ENCODE measurements around the gene ULK1.

The ULK1 gene

DNA sequence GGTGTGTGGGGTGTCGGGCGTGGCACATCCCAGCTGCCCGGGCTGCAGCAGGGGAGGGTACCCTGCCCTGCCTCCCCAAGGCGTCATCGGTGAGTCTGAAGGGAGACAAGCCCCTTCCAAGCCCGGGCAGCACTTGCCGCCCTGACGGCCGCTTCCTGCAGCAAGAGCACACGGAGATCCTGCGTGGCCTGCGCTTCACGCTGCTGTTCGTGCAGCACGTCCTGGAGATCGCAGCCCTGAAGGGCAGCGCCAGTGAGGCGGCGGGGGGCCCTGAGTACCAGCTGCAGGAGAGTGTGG is 24.6 kb downstream of the ULK1 start:
- in situ Hi-C loops (cut with MboI; ENCODE audit: low sequenced_read_pairs), result no loop called here

DNA sequence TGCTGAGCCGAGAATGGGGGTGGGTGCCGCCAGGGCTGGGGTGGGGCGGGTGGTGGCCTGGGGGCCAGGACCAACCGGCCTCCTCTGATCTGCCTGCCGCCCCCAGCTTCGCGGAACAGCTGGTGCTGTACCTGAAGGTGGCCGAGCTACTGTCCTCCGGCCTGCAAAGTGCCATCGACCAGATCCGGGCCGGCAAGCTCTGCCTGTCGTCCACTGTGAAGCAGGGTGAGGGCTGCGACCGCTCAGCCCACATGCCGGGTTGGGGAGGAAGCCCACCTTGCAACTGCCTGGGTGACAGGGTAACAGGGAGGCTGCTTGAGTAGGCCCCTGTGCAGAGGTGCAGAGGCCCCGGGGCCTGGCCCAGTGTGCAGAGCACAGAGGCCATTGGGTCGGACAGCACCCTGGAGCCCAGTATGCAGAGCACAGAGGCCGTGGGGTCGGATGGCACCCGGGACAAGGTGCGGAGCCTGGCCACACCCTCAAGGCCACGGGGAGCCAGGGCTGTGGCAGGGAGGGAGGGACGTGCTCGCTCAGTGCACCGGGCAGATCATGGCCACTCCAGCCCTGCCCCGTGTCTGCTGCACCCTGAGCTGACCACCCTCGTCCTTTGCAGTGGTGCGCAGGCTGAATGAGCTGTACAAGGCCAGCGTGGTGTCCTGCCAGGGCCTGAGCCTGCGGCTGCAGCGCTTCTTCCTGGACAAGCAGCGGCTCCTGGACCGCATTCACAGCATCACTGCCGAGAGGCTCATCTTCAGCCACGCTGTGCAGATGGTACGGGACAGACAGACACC is 25.1 kb downstream of the ULK1 start:
- in situ Hi-C loops (cut with MboI; ENCODE audit: low sequenced_read_pairs), result no loop called here

GRCh38 chr12:131920157-131920508 is 25.7 kb downstream of the ULK1 start:
- in situ Hi-C loops (cut with MboI; ENCODE audit: low sequenced_read_pairs), result no loop called here

- in situ Hi-C loops (cut with MboI; ENCODE audit: low sequenced_read_pairs), result no loop called here
Measured at GRCh38 chr12:131920902-131921840, 26.7 kb downstream of the ULK1 start.

DNA sequence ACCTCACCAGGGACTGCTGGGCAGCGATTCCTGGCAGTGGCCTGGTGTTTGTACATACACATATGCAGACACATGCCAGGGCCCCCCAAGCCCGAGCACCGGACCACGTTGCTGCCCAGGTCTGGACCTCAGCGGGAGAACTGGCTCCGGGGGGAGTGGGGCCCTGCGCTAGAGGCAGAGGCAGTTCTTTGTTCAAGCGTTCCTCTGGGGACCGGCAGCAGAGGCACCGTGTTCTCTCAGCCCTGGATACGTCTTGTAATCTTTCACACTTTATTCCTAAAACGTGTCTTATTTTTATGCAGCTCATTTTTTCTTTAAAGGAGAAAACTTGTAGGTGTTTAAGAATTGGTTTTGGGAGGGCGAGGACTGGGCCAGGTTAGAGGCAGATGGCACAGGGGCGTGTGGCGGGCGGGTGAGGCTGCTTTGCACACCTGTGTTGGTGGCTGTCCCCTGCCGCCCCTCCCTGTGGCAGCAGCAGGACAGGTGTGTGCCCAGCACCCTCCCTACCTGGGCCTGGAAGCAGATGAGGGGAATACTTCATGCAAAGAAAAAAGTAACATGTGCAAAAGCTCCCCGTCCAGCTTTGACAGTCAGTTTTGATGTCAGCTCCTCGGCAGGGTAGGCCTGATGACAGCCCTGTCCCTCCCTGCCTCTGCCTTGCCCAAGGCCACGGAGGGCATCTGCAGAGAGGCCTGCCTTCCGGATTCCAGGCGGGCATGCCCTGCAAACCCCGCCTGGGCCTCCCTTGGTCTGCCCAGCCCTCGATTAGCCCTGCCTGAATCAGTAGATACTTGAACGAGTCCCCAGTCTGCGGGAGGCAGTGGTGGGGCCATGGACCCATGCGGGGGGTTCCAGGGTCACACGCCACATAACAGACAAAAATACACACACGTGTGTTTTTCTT is 27.7 kb downstream of the ULK1 start:
- in situ Hi-C loops (cut with MboI; ENCODE audit: low sequenced_read_pairs), result no loop called here

- in situ Hi-C loops (cut with MboI; ENCODE audit: low sequenced_read_pairs), result no loop called here
Measured at GRCh38 chr12:131922772-131923171, 28.4 kb downstream of the ULK1 start.

- in situ Hi-C loops (cut with MboI; ENCODE audit: low sequenced_read_pairs), result no loop called here
Measured at GRCh38 chr12:131923260-131923659, 28.8 kb downstream of the ULK1 start.

DNA sequence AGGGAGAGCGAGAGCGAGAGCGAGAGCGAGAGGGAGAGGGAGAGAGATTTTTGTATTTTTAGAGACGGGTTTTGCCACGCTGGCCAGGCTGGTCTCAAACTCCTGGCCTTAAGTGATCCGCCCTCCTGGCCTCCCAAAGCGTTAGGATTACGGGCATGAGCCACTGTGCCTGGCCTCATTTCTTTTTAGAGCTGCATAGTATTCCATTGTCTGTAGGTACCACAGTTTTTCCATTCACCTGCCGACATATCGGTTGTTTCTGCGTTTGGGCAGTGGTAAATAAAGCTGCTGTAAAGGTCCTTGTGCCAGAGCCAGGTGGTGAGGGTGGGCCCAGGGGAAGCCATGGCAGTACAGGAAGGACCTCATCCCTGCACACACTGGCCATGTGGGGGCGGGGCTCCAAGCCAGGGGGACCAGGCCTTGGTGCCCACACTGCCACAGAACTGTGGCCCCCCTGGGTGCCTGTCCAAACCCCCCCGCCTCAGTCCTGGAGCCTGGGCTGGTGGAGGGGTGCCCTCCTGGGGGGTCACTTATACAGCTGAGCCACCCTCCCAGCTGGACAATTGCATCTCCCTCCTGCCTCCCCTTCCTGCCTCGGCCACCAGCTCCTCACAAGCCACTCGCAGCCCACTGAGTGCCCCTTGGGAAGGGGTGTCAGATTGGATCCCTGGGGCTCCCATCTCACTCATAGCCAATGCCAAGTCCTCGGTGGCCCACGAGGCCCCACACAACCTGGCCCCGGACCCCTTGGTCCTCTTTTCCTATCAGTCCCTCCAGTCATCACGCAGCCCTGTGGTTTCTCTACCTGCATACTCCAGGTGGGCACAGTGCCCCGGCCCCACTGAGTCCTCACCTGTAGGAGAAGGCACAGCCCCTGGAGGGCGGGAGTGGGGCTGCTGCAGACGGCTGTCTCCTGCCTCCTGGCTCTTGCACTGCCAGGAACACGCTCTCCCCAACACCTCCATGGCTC is 33.0 kb downstream of the ULK1 start:
- in situ Hi-C loops (cut with MboI; ENCODE audit: low sequenced_read_pairs), result no loop called here

DNA sequence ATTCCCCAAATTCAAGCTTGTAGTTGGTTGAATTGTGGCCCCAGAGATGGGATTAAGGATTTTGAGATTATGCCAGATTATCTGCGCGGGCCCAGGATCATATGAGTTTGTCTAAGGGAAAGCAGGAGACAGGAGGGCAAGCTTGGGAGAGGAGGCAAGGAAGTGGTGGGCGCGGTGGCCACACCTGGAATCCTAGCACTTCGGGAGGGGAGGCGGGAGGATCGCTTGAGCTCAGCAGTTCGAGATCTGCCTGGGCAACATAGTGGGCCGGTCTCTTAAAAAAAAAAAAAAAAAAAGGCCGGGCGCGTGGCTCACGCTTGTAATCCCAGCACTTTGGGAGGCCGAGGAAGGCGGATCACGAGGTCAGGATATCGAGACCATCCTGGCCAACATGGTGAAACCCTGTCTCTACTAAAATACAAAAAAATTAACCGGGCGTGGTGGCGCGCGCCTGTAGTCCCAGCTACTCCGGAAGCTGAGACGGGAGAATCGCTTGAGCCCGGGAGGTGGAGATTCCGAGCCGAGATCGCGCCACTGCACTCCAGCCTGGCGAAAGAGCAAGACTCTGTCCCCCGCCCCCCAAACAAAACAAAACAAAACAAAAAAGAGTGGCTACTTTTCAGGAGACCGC is 33.8 kb downstream of the ULK1 start:
- in situ Hi-C loops (cut with MboI; ENCODE audit: low sequenced_read_pairs), result no loop called here

GRCh38 chr12:131928711-131929580 is 34.5 kb downstream of the ULK1 start, which contains the start of gene PUS1:
Gene PUS1, plus strand, starts transcription at chr12:131929276. Its CDS starts 447 bp downstream, at chr12:131929723.
- in situ Hi-C loops (cut with MboI; ENCODE audit: low sequenced_read_pairs), result no loop called here

DNA sequence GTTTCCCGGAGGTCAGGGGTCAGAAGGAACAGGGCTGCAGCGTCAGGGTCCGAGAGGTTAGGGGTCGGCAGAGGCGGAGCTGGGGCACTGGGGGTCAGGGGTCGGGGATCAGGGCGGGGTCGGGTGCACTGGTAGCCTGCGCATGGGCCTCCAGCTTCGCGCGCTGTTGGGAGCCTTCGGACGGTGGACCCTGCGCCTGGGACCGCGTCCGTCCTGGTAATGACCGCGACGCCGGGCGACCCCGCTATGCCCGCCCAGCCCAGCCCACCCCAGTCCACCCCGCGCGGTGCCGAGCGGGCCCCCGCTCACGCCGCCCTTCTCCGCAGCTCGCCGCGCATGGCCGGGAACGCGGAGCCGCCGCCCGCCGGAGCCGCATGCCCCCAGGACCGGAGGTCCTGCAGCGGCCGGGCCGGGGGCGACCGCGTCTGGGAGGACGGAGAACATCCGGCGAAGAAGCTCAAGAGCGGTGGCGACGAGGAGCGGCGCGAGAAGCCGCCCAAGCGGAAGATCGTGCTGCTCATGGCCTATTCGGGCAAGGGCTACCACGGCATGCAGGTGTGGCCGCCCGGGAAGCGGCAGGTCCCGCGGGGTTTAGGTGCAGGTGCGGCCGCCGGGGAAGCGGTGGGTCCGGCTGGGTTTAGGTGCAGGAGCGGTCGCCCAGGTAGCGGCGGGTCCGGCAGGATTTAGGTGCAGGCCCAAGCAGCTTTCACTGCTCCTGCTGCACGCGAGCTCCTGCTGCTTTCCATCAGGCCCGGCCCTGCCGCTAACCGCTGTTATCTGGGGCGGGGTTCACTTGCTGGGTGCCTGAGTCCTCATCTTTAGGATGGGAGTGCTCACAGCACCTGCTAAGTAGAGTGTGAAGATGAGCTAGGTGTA is 35.4 kb downstream of the ULK1 start:
- in situ Hi-C loops (cut with MboI; ENCODE audit: low sequenced_read_pairs), result no loop called here

DNA sequence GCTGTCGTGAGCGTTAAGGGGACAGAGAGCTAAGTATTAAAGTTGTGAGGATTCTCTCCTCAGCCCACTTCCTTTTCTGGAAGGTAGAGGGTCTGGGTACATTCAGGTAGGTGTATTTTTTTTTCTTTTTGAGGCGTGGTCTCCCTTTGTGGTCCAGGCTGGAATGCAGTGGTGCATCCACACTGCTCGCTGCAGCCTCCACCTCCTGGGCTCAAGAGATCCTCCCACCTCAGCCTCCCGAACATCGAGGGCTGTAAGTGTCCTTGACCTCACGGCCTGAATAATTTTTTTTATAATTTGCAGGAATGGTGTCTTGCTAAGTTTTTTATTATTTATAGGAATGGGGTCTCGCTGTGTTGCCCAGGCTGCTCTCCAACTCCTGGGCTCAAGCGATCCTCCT is 36.1 kb downstream of the ULK1 start:
- in situ Hi-C loops (cut with MboI; ENCODE audit: low sequenced_read_pairs), result no loop called here

GRCh38 chr12:131933387-131933786 is 39.0 kb downstream of the ULK1 start:
- in situ Hi-C loops (cut with MboI; ENCODE audit: low sequenced_read_pairs), result no loop called here

- in situ Hi-C loops (cut with MboI; ENCODE audit: low sequenced_read_pairs), result no loop called here
Measured at GRCh38 chr12:131934535-131934934, 40.1 kb downstream of the ULK1 start.

DNA sequence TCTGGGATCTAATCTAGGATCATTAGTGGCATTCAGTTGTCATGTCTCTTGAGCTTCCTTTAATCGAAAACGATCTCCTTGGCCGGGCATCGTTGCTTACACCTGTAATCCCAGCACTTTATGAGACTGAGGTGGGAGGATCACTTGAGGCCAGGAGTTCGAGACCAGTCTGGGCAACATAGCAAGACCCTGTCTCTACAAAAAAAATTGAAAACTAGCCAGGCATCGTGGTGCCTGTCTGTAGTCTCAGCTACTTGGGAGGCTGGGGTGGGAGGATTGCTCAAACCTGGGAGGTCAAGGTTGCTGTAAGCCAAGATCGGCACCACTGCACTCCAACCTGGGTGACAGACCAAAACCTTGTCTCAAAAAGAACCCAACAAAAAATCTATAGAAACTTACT is 43.7 kb downstream of the ULK1 start:
- in situ Hi-C loops (cut with MboI; ENCODE audit: low sequenced_read_pairs), result no loop called here

DNA sequence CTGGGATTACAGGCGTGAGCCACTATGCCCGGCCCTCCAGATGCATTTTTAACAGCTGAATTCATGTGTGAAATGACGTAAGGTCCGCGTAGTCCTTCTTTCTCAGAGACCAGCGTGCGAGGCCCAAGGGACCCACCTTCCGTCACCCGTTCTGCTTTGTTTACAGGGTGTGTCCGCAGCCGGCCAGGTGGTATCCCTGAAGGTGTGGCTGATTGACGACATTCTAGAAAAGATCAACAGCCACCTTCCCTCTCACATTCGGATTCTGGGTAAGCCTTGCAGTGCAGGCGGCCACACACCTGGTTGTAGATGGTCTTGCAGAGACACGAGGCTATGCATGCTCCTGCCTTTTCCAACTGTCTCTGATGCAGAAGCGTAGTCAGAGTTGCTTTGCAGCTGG is 44.6 kb downstream of the ULK1 start:
- in situ Hi-C loops (cut with MboI; ENCODE audit: low sequenced_read_pairs), result no loop called here

DNA sequence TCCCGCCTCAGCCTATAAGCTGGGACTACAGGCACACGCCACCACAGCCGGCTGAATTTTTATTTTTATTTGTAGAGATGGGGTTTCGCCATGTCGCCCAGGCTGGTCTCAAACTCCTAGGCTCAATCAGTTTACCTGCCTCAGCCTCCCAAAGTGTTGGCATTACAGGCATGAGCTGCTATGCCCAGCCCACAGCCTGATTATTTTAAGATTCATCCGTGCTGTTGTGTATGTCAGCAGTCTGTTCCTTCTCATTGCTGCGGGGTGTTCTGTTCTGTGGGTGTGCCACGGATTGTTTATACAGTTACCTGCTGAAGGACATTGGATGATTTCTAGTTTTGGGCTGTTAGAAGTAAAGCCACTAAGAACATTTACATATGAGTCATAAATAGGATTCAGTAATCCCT is 45.7 kb downstream of the ULK1 start:
- in situ Hi-C loops (cut with MboI; ENCODE audit: low sequenced_read_pairs), result no loop called here
